GM20000 (cell line): ENCODE data around the gene PHLDB3.

ENCODE experiments used
- DNase-seq: peaks from one replicate; pipeline ENCODE4 v3.0.0; 2012; ENCODE audit warnings: low spot score
- TF ChIP-seq, protein P1 (sequence below): IDR thresholded peaks from 2 replicates; pipeline ENCODE4 v1.5.1; 2012; ENCODE audit warnings: mild to moderate bottlenecking, control low read depth; ENCODE audit errors: extremely low read depth, missing control alignments

The PHLDB3 gene

DNA sequence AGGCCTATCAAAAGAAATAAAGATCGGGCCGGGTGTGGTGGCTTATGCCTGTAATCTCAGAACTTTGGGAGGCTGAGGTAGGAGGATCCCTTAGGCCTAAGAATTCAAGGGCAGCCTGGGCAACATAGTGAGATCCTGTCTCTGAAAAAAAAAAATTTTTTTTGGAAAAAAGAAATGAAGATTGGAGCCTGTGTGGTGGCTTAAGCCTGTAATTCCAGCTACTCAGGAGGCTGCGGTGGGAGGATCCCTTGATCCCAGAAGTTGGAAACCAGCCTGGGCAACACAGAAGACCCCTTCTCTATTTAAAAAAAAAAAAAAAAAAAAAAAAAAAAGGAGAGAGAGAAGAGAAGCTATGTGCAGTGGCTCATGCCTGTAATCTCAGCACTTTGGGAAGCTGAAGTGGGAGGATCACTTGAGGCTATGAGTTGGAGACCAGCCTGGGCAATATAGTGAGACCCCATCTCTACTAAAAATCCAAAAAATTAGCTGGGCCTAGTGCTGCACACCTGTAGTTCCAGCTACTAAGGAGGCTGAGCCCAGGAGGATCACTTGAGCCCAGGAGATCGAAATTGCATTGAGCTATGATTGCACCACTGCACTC is 24.5 kb downstream of the PHLDB3 start:
- DNase-seq = no peak
- TF ChIP-seq, protein P1, sequence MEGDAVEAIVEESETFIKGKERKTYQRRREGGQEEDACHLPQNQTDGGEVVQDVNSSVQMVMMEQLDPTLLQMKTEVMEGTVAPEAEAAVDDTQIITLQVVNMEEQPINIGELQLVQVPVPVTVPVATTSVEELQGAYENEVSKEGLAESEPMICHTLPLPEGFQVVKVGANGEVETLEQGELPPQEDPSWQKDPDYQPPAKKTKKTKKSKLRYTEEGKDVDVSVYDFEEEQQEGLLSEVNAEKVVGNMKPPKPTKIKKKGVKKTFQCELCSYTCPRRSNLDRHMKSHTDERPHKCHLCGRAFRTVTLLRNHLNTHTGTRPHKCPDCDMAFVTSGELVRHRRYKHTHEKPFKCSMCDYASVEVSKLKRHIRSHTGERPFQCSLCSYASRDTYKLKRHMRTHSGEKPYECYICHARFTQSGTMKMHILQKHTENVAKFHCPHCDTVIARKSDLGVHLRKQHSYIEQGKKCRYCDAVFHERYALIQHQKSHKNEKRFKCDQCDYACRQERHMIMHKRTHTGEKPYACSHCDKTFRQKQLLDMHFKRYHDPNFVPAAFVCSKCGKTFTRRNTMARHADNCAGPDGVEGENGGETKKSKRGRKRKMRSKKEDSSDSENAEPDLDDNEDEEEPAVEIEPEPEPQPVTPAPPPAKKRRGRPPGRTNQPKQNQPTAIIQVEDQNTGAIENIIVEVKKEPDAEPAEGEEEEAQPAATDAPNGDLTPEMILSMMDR = no peak

GRCh38 chr19:43479226-43479625 is 25.3 kb downstream of the PHLDB3 start:
- TF ChIP-seq, protein P1 = no peak

DNA sequence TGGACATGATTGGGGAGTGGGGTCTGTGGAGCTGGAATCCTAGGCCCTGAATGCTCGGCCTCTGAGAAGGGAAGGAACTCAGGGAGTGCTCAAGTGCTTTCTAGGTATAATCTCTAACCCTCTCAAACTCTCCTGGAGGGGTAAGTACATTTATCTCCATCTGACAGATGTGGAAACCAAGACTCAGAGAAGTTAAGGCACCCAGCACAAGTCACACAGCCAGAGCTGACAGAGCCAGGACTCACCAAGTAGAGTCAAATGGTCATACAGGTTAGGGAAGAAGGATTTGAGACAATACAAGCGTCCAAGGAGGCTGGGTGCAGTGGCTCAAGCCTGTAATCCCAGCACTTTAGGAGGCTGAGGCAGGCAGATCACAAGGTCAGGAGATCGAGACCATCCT is 26.2 kb downstream of the PHLDB3 start:
- TF ChIP-seq, protein P1 = no peak
- no peak for DNase-seq

More at GRCh38 chr19:43479226-43479625, 25.3 kb downstream of the PHLDB3 start:
- no peak for DNase-seq

DNA sequence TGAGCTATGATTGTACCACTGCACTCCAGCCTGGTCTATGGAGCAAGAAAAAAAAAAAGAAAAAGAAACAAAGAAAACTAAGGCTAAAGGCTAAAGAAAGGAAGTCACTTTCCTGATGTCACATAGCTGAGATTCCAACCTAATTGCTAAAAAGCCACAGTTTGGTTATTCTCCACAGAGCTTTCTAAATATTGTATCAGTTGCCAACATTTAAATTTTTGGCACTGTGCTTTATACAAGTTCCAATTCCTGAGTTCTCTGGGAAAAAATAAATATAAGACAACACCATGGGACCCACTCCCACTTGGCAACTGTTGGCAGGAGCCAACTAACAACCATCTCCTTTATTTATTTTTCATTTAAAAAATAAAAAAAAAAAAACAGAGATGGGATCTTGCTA is 27.9 kb downstream of the PHLDB3 start:
- TF ChIP-seq, protein P1 = no peak
- DNase-seq = no peak

- peak; percentile 90 for DNase-seq
- TF ChIP-seq, protein P1 = no peak
Observed at GRCh38 chr19:43474986-43475705, 29.4 kb downstream of the PHLDB3 start.

GRCh38 chr19:43474487-43474886 is 30.1 kb downstream of the PHLDB3 start:
- DNase-seq = no peak

GRCh38 chr19:43471091-43471490 is 33.5 kb downstream of the PHLDB3 start:
- TF ChIP-seq, protein P1 = no peak
- no peak for DNase-seq

More at GRCh38 chr19:43474487-43474886, 30.1 kb downstream of the PHLDB3 start:
- TF ChIP-seq, protein P1 = no peak
